IMR-90 (cell line): Measurements from ENCODE around the gene LDB2. TPM values are rescaled to one million over a fixed set of nuclear protein-coding genes. Genes with fewer than 3 reads are reported as not detected.

Experiments used
- ATAC-seq: fragments of 200-7000 bp; cut with Tn5 transposase; 2 replicates; pipeline ENCODE4 v1.9.1; 2020; ENCODE audit warnings: low read depth, mild to moderate bottlenecking, moderate library complexity
- BruUV-seq: library from RNA; stranded (reverse); fragments of 400-500 nt; replicated peaks from 2 replicates; lab custom pipeline; 2021; lab: Mats Ljungman, UMichigan
- CTCF ChIA-PET: fragments of 300-600 bp; formaldehyde crosslinking; extraction: SDS; loops from one replicate; lab custom pipeline; 2021; ENCODE audit warnings: antibody characterized with exemption; lab: Yijun Ruan, JAX
- POLR2A ChIA-PET: fragments of 300-600 bp; sonication (Branson Sonifier 250); formaldehyde crosslinking; loops from one replicate; lab custom pipeline; 2022; ENCODE audit warnings: antibody characterized with exemption; ENCODE audit not compliant: unreplicated experiment; lab: Charles Lee
- DNase-seq: peaks from one replicate; pipeline ENCODE4 v3.0.0; 2013
- H2AFZ ChIP-seq: replicated peaks from 2 replicates; pipeline ENCODE3; 2013; ENCODE audit warnings: low read length, mild to moderate bottlenecking; ENCODE audit not compliant: poor library complexity
- H2AK5ac ChIP-seq: 2 replicates; pipeline ENCODE4 v1.6.1; 2013; ENCODE audit warnings: low read depth, low read length, inconsistent platforms
- H2AK9ac ChIP-seq: replicated peaks from 2 replicates; pipeline ENCODE3; 2013; ENCODE audit warnings: mild to moderate bottlenecking, low read depth, low read length, moderate library complexity; ENCODE audit not compliant: poor library complexity
- H2BK120ac ChIP-seq: 2 replicates; pipeline ENCODE4 v1.6.1; 2013; ENCODE audit warnings: low read depth, low read length, inconsistent platforms
- H2BK15ac ChIP-seq: 3 replicates; pipeline ENCODE4 v1.6.1; 2013; ENCODE audit warnings: low read depth, low read length, inconsistent platforms
- H2BK20ac ChIP-seq: 2 replicates; pipeline ENCODE4 v1.6.1; 2013; ENCODE audit warnings: low read depth, mild to moderate bottlenecking, inconsistent platforms, low read length, moderate library complexity
- H2BK5ac ChIP-seq: 2 replicates; pipeline ENCODE4 v1.6.1; 2013; ENCODE audit warnings: mild to moderate bottlenecking, low read depth, low read length, inconsistent platforms; ENCODE audit not compliant: poor library complexity, severe bottlenecking
- H3K14ac ChIP-seq: replicated peaks from 2 replicates; pipeline ENCODE4 v1.6.1; 2013; ENCODE audit warnings: low read depth, low read length, inconsistent platforms
- H3K18ac ChIP-seq: 2 replicates; pipeline ENCODE4 v1.6.1; 2013; ENCODE audit warnings: low read depth, low read length, control low read depth
- H3K23ac ChIP-seq: 2 replicates; pipeline ENCODE4 v1.6.1; 2013; ENCODE audit warnings: low read depth, low read length, inconsistent platforms
- H3K27ac ChIP-seq: 2 replicates; pipeline ENCODE4 v1.5.1; 2013; ENCODE audit warnings: mild to moderate bottlenecking, control low read depth, low read length; ENCODE audit not compliant: insufficient read depth
- H3K27me3 ChIP-seq: 2 replicates; pipeline ENCODE4 v1.6.1; 2013; ENCODE audit warnings: low read length; ENCODE audit not compliant: control insufficient read depth, insufficient read depth
- H3K36me3 ChIP-seq: 2 replicates; pipeline ENCODE4 v1.6.1; 2013; ENCODE audit warnings: low read length, mixed read lengths; ENCODE audit not compliant: control insufficient read depth, insufficient read depth
- H3K4ac ChIP-seq: 2 replicates; pipeline ENCODE4 v1.6.1; 2013; ENCODE audit warnings: low read depth, low read length, inconsistent platforms
- H3K4me1 ChIP-seq: 2 replicates; pipeline ENCODE4 v1.6.1; 2013; ENCODE audit warnings: low read length, mixed read lengths; ENCODE audit not compliant: control insufficient read depth, insufficient read depth
- H3K4me2 ChIP-seq: 2 replicates; pipeline ENCODE4 v1.6.1; 2013; ENCODE audit warnings: low read depth, mild to moderate bottlenecking, control low read depth, low read length, moderate library complexity
- H3K4me3 ChIP-seq: 2 replicates; pipeline ENCODE4 v1.5.1; 2013; ENCODE audit warnings: low read depth, mild to moderate bottlenecking, control low read depth, low read length, moderate library complexity; ENCODE audit not compliant: insufficient read depth
- H3K56ac ChIP-seq: 2 replicates; pipeline ENCODE4 v1.6.1; 2013; ENCODE audit warnings: low read length, inconsistent platforms; ENCODE audit not compliant: insufficient read depth; ENCODE audit errors: extremely low read depth
- H3K79me1 ChIP-seq, 2 experiments: 2 replicates each; pipeline ENCODE4 v1.6.1; 2013; ENCODE audit warnings: low read length in 2 of 2, inconsistent platforms in 1 of 2, low read depth in 1 of 2
- H3K9ac ChIP-seq: 2 replicates; pipeline ENCODE4 v1.6.1; 2013; ENCODE audit warnings: low read depth, low read length, control low read depth
- H3K9me1 ChIP-seq: 2 replicates; pipeline ENCODE4 v1.6.1; 2013; ENCODE audit warnings: low read length, inconsistent platforms; ENCODE audit not compliant: insufficient read depth
- H3K9me3 ChIP-seq: 2 replicates; pipeline ENCODE4 v1.6.1; 2013; ENCODE audit warnings: low read length; ENCODE audit not compliant: control insufficient read depth, insufficient read depth
- H4K20me1 ChIP-seq: 2 replicates; pipeline ENCODE4 v1.6.1; 2013; ENCODE audit warnings: low read length, inconsistent platforms; ENCODE audit not compliant: insufficient read depth
- H4K5ac ChIP-seq: 2 replicates; pipeline ENCODE4 v1.6.1; 2013; ENCODE audit warnings: mild to moderate bottlenecking, low read depth, low read length, control low read depth
- H4K8ac ChIP-seq, 2 experiments: 2 replicates each; pipeline ENCODE4 v1.6.1; 2013; ENCODE audit warnings: low read depth in 2 of 2, low read length in 2 of 2, control low read depth in 1 of 2, inconsistent platforms in 1 of 2
- H4K91ac ChIP-seq: 2 replicates; pipeline ENCODE4 v1.6.1; 2013; ENCODE audit warnings: low read depth, low read length, inconsistent platforms; ENCODE audit not compliant: insufficient read depth
- CHD1 ChIP-seq: IDR thresholded peaks from 2 replicates; pipeline ENCODE4 v1.6.1; 2012; ENCODE audit warnings: low read depth, low read length, improper control_type of control experiment
- MAFK ChIP-seq: IDR thresholded peaks from 2 replicates; pipeline ENCODE4 v1.6.1; 2012; ENCODE audit warnings: low read depth, low read length, improper control_type of control experiment
- MXI1 ChIP-seq: IDR thresholded peaks from 2 replicates; pipeline ENCODE4 v1.6.1; 2012; ENCODE audit warnings: low read depth, mild to moderate bottlenecking, low read length, moderate library complexity, borderline replicate concordance
- RAD21 ChIP-seq: IDR thresholded peaks from 2 replicates; pipeline ENCODE4 v1.6.1; 2012; ENCODE audit warnings: low read length, improper control_type of control experiment
- RCOR1 ChIP-seq: IDR thresholded peaks from 2 replicates; pipeline ENCODE4 v1.6.1; 2012; ENCODE audit warnings: mild to moderate bottlenecking, low read length, improper control_type of control experiment; ENCODE audit not compliant: insufficient replicate concordance
- RFX5 ChIP-seq: IDR thresholded peaks from 2 replicates; pipeline ENCODE4 v1.8.0; 2012; ENCODE audit warnings: low read depth, mild to moderate bottlenecking, low read length, moderate library complexity
- WGBS, 2 experiments: methylation state at CpG; one replicate each; pipeline versions ENCODE4 v1.1.5 to v1.1.7; 2013; ENCODE audit warnings: missing lambda C conversion rate in 2 of 2; ENCODE audit not compliant: insufficient read length in 1 of 2; ENCODE audit errors: extremely low coverage in 2 of 2; 5-methylcytosine and 5-hydroxymethylcytosine counted together
- dilution Hi-C: fragments of 300-500 bp; cut with HindIII; formaldehyde crosslinking; loops from one replicate; pipeline ENCODE4 v1.14.3; 2018; ENCODE audit warnings: low sequenced_read_pairs; ENCODE audit not compliant: unreplicated experiment
- in situ Hi-C: fragments of 300-500 bp; cut with MboI; formaldehyde crosslinking; loops from 3 replicates; pipeline ENCODE4 v1.14.3; 2019; ENCODE audit warnings: low sequenced_read_pairs, inconsistent platforms, mixed read lengths
- intact Hi-C: fragments of 100-400 bp; cut with micrococcal nuclease; formaldehyde crosslinking; loops from 2 replicates; pipeline ENCODE4 v1.10.0; 2022
- polyA plus RNA-seq, 3 experiments: library from polyadenylated mRNA; depleted of rRNA; stranded (reverse); fragments of >200 nt; gene quantifications; 2 replicates each; pipeline ENCODE4 v1.2.3, GENCODE V29; 2012; ENCODE audit warnings: low replicate concordance in 1 of 3
- total RNA-seq: library from RNA; depleted of rRNA; stranded (reverse); fragments of >200 nt; gene quantifications from 2 replicates; pipeline ENCODE4 v1.2.3, GENCODE V29; 2012

The LDB2 gene
- total and polyA plus RNA-seq, 2 of the 4 experiments (the other 2 are of a cell fraction) = 67.9 to 116 TPM

GRCh38 chr4:16550531-16550930 is 347.9 kb downstream of the LDB2 start:
- H2BK5ac ChIP-seq = no peak overlapping the region
- H2BK20ac ChIP-seq = no peak overlapping the region
- intact Hi-C loops = no loop called here
- no TSS peak for BruUV-seq
- no peaks in the 10 kb centered on the region; a peak in 1 of 4 replicates for H3K79me1 ChIP-seq
- no peak overlapping the region for H3K4me3 ChIP-seq
- H3K27ac ChIP-seq = no peak overlapping the region
- H3K4ac ChIP-seq = no peak overlapping the region
- H3K27me3 ChIP-seq = no peaks in the 10 kb centered on the region
- WGBS, 2 experiments = no CpG with 5 or more reads among the region's 2 CpGs
- in situ Hi-C loops = no loop called here
- no peak overlapping the region for H2BK15ac ChIP-seq
- POLR2A ChIA-PET = no interaction called here
- ATAC-seq = no peak
- no peak overlapping the region for H3K4me2 ChIP-seq
- H3K14ac ChIP-seq = no peak overlapping the region
- dilution Hi-C loops = no loop called here
- no peak overlapping the region for H3K56ac ChIP-seq
- H2AK5ac ChIP-seq = no peak overlapping the region
- no peaks in the 10 kb centered on the region for H3K4me1 ChIP-seq
- H3K18ac ChIP-seq = no peak overlapping the region
- no peak overlapping the region for H4K8ac ChIP-seq
- no peaks in the 10 kb centered on the region for H3K36me3 ChIP-seq
- no peaks in the 10 kb centered on the region for H4K20me1 ChIP-seq
- H4K91ac ChIP-seq = no peak overlapping the region
- H3K9me3 ChIP-seq = no peaks in the 10 kb centered on the region
- H3K9ac ChIP-seq = no peak overlapping the region
- H2AFZ ChIP-seq = no peak overlapping the region
- no peak overlapping the region for H3K23ac ChIP-seq
- H2BK120ac ChIP-seq = no peak overlapping the region
- DNase-seq = no peak
- no peaks in the 10 kb centered on the region for H3K9me1 ChIP-seq
- H2AK9ac ChIP-seq = no peak overlapping the region
- no peak for TF ChIP-seq RCOR1
- no peak for TF ChIP-seq MXI1
- no peak for TF ChIP-seq RFX5
- TF ChIP-seq CHD1 = no peak
- no peak for TF ChIP-seq MAFK
- no peak for TF ChIP-seq RAD21
- CTCF ChIA-PET = no interaction called here
- H4K5ac ChIP-seq = no peak overlapping the region
